Endothelial cell of umbilical vein (primary cell): ENCODE results near the gene TOPAZ1. TPM values are rescaled to one million over a fixed set of nuclear protein-coding genes. Genes with fewer than 3 reads are reported as not detected.

Source experiments
- BruUV-seq: library from RNA; stranded (reverse); fragments of 400-500 nt; replicated peaks from 2 replicates; lab custom pipeline; 2021; lab: Mats Ljungman, UMichigan
- CTCF ChIA-PET: fragments of 300-600, 350-600 bp; sonication (Branson Sonifier 250); formaldehyde crosslinking; loops from one replicate; lab custom pipeline; 2021; ENCODE audit warnings: antibody characterized with exemption, inconsistent platforms; lab: Charles Lee
- POLR2A ChIA-PET: fragments of 300-600, 350-600 bp; sonication (Branson Sonifier 250); formaldehyde crosslinking; loops from one replicate; lab custom pipeline; 2021; ENCODE audit warnings: antibody characterized with exemption, inconsistent platforms; lab: Charles Lee
- DNase-seq: peaks from one replicate; pipeline ENCODE4 v3.0.0-alpha.2; 2011; ENCODE audit warnings: low read depth, low spot score
- FAIRE-seq: peaks from 2 replicates; lab custom pipeline; 2011; peaks lifted over from hg19 to GRCh38; lab: Jason Lieb, UNC
- H2AFZ ChIP-seq: 2 replicates; pipeline ENCODE4 v1.6.0; 2012; ENCODE audit warnings: low read depth, low read length, control low read depth, inconsistent platforms
- H3K27ac ChIP-seq: 2 replicates; pipeline ENCODE4 v1.5.1; 2011; ENCODE audit warnings: low read depth, mild to moderate bottlenecking, control low read depth, low read length, moderate library complexity; ENCODE audit not compliant: insufficient read depth
- H3K27me3 ChIP-seq, 2 experiments: 2 replicates each; pipeline versions ENCODE4 v1.6.0 to v1.6.1; 2011; ENCODE audit warnings: low read length in 2 of 2, mixed read lengths in 1 of 2; ENCODE audit not compliant: control insufficient read depth in 2 of 2, insufficient read depth in 2 of 2
- H3K36me3 ChIP-seq, 2 experiments: 2 replicates in 1 of 2; 3 replicates in 1 of 2; pipeline ENCODE4 v1.5.1; 2011; ENCODE audit warnings: low read length in 2 of 2, mild to moderate bottlenecking in 1 of 2, moderate library complexity in 1 of 2; ENCODE audit not compliant: control insufficient read depth in 2 of 2, insufficient read depth in 2 of 2; ENCODE audit errors: extremely low read depth in 1 of 2
- H3K4me1 ChIP-seq: 3 replicates; pipeline ENCODE4 v1.5.1; 2011; ENCODE audit warnings: mild to moderate bottlenecking, low read length; ENCODE audit not compliant: control insufficient read depth, insufficient read depth; ENCODE audit errors: extremely low read depth
- H3K4me2 ChIP-seq: 2 replicates; pipeline ENCODE4 v1.6.1; 2011; ENCODE audit warnings: low read length, control low read depth, mixed read lengths; ENCODE audit not compliant: insufficient read depth
- H3K4me3 ChIP-seq, 3 experiments: fragments of 200-600 bp in 1 of 3; sonication (generic), shearing (Covaris generic) in 1 of 3; replicated peaks in 1 of 3; 2 replicates each; pipeline ENCODE4 v1.5.1; 2011 to 2016; ENCODE audit warnings: control low read depth in 3 of 3, low read length in 3 of 3, mild to moderate bottlenecking in 2 of 3, inconsistent platforms in 1 of 3, low read depth in 1 of 3, moderate library complexity in 1 of 3; ENCODE audit not compliant: insufficient read depth in 1 of 3
- H3K79me2 ChIP-seq: 2 replicates; pipeline ENCODE4 v1.6.0; 2012; ENCODE audit warnings: low read length, inconsistent platforms; ENCODE audit not compliant: control insufficient read depth, insufficient read depth
- H3K9ac ChIP-seq: replicated peaks from 2 replicates; pipeline ENCODE3; 2011; ENCODE audit warnings: low read length, control low read depth; ENCODE audit not compliant: insufficient read depth; ENCODE audit errors: extremely low read depth
- H3K9me1 ChIP-seq: replicated peaks from 3 replicates; pipeline ENCODE4 v1.6.0; 2011; ENCODE audit warnings: mild to moderate bottlenecking, low read length; ENCODE audit not compliant: control insufficient read depth, insufficient read depth; ENCODE audit errors: extremely low read depth
- H3K9me3 ChIP-seq: replicated peaks from 2 replicates; pipeline ENCODE4 v1.5.1; 2012; ENCODE audit warnings: low read length, inconsistent platforms; ENCODE audit not compliant: control insufficient read depth, insufficient read depth
- H4K20me1 ChIP-seq: replicated peaks from 2 replicates; pipeline ENCODE3; 2011; ENCODE audit warnings: mild to moderate bottlenecking, low read length; ENCODE audit not compliant: control insufficient read depth, insufficient read depth; ENCODE audit errors: extremely low read depth
- EZH2 ChIP-seq: IDR thresholded peaks from 2 replicates; pipeline ENCODE4 v1.6.1; 2012; ENCODE audit warnings: borderline replicate concordance, low read depth, mild to moderate bottlenecking, moderate library complexity, low read length, inconsistent platforms; ENCODE audit not compliant: severe bottlenecking
- GATA2 ChIP-seq: IDR thresholded peaks from 2 replicates; pipeline ENCODE4 v1.7.0; 2011; ENCODE audit warnings: low read depth, mild to moderate bottlenecking, moderate library complexity, mixed read lengths, low read length; ENCODE audit not compliant: insufficient read length, insufficient read depth
- JUN ChIP-seq: IDR thresholded peaks from 2 replicates; pipeline ENCODE4 v1.6.1; 2011; ENCODE audit warnings: borderline replicate concordance, low read depth; ENCODE audit not compliant: insufficient read length, insufficient read depth
- MYC ChIP-seq: IDR thresholded peaks from one replicate; pipeline ENCODE4 v1.6.1; 2011; ENCODE audit warnings: mild to moderate bottlenecking, low read depth, low read length
- POLR2A ChIP-seq: IDR thresholded peaks from 2 replicates; pipeline ENCODE4 v1.6.1; 2012; ENCODE audit warnings: low read depth, mild to moderate bottlenecking, control low read depth, low read length
- POLR2AphosphoS5 ChIP-seq: IDR thresholded peaks from 2 replicates; pipeline ENCODE4 v1.6.1; 2012; ENCODE audit warnings: low read depth, mild to moderate bottlenecking, control low read depth, low read length, moderate library complexity; ENCODE audit not compliant: insufficient read depth
- dilution Hi-C: fragments of 300-500 bp; cut with MboI; formaldehyde crosslinking; loops from one replicate; pipeline ENCODE4 v1.15.0; 2019; ENCODE audit warnings: low sequenced_read_pairs; ENCODE audit not compliant: extremely low pct_ligation_motif_present
- intact Hi-C: fragments of 100-400 bp; cut with micrococcal nuclease; formaldehyde crosslinking; loops from one replicate; pipeline ENCODE4 v1.10.0; 2022
- polyA plus RNA-seq, 4 experiments: library from polyadenylated mRNA; depleted of rRNA in 3 of 4; stranded (reverse) in 3 of 4; unstranded in 1 of 4; fragments of >200 nt; gene quantifications; 2 replicates each; pipeline versions ENCODE4 v1.2.1 to v1.2.3, GENCODE V29; 2011 to 2012; ENCODE audit warnings: missing spikeins in 1 of 4
- total RNA-seq: library from RNA; stranded (reverse); gene quantifications from 2 replicates; pipeline ENCODE4 v1.2.3, GENCODE V29; 2021
- TF ChIP-seq, protein P1 (sequence below), 2 donors: IDR thresholded peaks; 1 replicate in 1 of 2; 2 replicates in 1 of 2; pipeline ENCODE4 v1.5.1; 2011; ENCODE audit warnings: low read length in 2 of 2, mild to moderate bottlenecking in 2 of 2, moderate library complexity in 2 of 2, control low read depth in 1 of 2, inconsistent platforms in 1 of 2, low read depth in 1 of 2; ENCODE audit not compliant: insufficient read depth in 1 of 2; ENCODE audit errors: extremely low read depth in 1 of 2
- TF ChIP-seq, protein P2 (sequence below): IDR thresholded peaks from 2 replicates; pipeline ENCODE4 v1.6.1; 2011; ENCODE audit not compliant: insufficient read depth, insufficient read length

Gene TOPAZ1
- total and polyA plus RNA-seq, 2 donors (not counting 3 experiments of a cell fraction or from before 2014, with no cell fraction given), result not detected

DNA sequence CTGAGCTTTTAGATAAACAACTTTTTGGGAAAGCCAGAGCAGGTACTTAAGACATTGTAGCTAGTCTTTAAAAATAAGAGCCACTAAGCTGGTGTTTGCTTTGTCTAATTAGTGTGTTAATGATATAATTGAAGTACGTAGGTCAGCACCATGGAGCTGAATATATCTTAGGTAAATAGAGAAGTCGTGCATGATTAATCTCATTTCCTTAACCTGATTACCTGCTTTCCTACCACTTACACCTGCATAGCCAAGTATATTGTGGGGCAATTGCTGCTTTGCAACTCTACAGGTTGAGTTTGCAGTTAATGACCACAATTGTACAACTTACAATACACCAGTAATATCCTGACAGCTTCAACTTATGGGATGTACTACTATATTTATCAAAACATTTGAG is 17.6 kb upstream of the TOPAZ1 start:
- Histone ChIP-seq H3K9ac (no peak overlapping the region), H4K20me1 (no peaks in the 10 kb centered on the region), H3K9me3 (no peaks in the 10 kb centered on the region), H3K36me3 (no peaks in the 10 kb centered on the region), H3K27ac (no peak overlapping the region), H3K4me3 (no peak overlapping the region), H3K9me1 (no peaks in the 10 kb centered on the region), H3K79me2 (no peaks in the 10 kb centered on the region), H3K27me3 (peaks cover 20 to 21% of the 10 kb centered on the region in 2 experiments), H3K4me1 (no peaks in the 10 kb centered on the region), H2AFZ (no peak overlapping the region), H3K4me2 (no peak overlapping the region)
- FAIRE-seq, result no peak
- dilution Hi-C loops (no loop called here), intact Hi-C loops (no loop called here)
- ChIA-PET POLR2A (no interaction called here), CTCF (interaction anchor here (1.2 to 1.5 kb wide), 3 partner anchors 10 to 25 kb away, joined by 3 read pairs; no protein-coding TSS in a partner anchor)
- TF ChIP-seq POLR2AphosphoS5 (no peak), POLR2A (no peak), MYC (no peak), EZH2 (no peak), GATA2 (no peak), JUN (no peak)
- TF ChIP-seq, protein P1, sequence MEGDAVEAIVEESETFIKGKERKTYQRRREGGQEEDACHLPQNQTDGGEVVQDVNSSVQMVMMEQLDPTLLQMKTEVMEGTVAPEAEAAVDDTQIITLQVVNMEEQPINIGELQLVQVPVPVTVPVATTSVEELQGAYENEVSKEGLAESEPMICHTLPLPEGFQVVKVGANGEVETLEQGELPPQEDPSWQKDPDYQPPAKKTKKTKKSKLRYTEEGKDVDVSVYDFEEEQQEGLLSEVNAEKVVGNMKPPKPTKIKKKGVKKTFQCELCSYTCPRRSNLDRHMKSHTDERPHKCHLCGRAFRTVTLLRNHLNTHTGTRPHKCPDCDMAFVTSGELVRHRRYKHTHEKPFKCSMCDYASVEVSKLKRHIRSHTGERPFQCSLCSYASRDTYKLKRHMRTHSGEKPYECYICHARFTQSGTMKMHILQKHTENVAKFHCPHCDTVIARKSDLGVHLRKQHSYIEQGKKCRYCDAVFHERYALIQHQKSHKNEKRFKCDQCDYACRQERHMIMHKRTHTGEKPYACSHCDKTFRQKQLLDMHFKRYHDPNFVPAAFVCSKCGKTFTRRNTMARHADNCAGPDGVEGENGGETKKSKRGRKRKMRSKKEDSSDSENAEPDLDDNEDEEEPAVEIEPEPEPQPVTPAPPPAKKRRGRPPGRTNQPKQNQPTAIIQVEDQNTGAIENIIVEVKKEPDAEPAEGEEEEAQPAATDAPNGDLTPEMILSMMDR (IDR thresholded peaks at IDR 0.05; ENCODE audit: extremely low read depth in 1 of 2, insufficient read depth in 1 of 2, low read depth in 1 of 2, low read length in 2 of 2), result no peak
- TF ChIP-seq, protein P2, sequence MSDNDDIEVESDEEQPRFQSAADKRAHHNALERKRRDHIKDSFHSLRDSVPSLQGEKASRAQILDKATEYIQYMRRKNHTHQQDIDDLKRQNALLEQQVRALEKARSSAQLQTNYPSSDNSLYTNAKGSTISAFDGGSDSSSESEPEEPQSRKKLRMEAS, result no peak
- DNase-seq, result no peak
- BruUV-seq, result no TSS peak
